CMK (cell line): Measurements from ENCODE around the gene ADAM29.
"Not testable (repeated sequence)": the region's sequence is repeated elsewhere in the genome, so short reads cannot be mapped to it uniquely, and the experiment has no call there.

Source experiments
- DNase-seq: peaks from one replicate; pipeline ENCODE4 v3.0.0-alpha.2; 2010; ENCODE audit warnings: low read depth

The ADAM29 gene

DNA sequence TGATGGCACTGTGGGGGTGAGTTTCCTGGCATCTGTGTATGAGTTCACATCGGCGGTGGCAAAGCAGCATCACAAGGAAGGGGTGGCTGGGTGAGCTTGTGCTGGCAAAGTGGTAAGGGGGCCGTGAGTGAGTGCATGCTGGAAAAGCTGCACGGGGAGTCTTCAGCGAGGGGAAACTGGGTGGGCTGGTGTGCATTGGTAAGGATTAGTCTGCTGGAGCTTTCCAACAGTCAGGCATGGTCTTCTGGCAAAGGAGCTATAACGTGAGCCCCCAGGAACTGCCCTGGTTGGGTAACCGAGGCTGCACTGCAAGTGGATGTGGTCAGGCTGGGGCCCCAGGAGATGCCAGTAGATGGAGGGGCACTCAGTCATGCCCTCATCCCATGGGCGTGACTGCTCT, 30.7 kb downstream of the ADAM29 start:
- DNase-seq = no peak

- no peak for DNase-seq
Measured at GRCh38 chr4:174972911-174973310, 54.8 kb downstream of the ADAM29 start.

GRCh38 chr4:174973336-174973735, 55.2 kb downstream of the ADAM29 start:
- DNase-seq = no peak

- no peak for DNase-seq
Measured at GRCh38 chr4:174983128-174983750, 65.1 kb downstream of the ADAM29 start.

DNA sequence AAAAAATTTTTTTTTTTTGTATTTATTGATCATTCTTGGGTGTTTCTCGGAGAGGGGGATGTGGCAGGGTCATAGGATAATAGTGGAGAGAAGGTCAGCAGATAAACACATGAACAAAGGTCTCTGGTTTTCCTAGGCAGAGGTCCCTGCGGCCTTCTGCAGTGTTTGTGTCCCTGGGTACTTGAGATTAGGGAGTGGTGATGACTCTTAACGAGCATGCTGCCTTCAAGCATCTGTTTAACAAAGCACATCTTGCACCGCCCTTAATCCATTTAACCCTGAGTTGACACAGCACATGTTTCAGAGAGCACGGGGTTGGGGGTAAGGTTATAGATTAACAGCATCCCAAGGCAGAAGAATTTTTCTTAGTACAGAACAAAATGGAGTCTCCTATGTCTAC, 65.7 kb downstream of the ADAM29 start:
- not testable (repeated sequence) for DNase-seq

DNA sequence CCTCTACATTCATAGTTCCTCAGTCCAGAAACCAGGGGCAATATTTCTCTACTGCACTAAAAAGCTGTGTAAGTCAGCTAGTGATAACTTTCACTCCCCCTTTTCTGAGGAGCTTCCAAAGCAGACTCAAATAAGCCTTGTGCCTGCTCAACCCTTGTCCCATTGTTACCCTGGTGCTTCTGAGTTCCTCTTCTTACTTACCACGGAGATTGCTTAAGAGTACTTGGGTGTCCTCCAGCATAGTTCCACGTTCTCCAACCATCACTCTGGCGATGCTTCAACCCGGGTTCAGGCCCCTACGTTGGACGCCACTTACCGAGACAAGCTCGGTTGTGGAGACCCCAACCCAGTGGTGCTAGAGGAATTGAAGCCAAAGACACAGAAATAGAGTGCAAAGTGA, 71.6 kb downstream of the ADAM29 start:
- no peak for DNase-seq

DNA sequence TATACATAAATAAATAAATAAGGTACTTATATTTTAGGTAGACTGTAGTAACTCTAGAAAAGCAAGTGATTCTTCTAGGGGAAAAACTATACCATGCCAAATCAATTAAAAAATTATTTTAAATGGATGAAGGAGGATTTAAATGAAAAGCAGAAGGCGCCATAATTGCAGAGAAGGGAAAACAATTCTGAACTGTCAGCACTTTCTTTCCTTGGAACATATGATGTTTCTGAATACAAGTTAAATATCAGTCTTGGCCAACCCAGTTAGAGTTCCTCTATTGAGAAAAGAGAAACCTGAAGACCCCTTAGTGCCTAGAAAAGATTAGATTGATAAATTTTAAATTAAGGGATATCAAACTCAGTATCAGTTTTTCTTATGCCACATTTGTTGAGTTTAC, 75.8 kb downstream of the ADAM29 start:
- DNase-seq = no peak

- no peak for DNase-seq
Measured at GRCh38 chr4:174996079-174996478, 77.9 kb downstream of the ADAM29 start.

DNA sequence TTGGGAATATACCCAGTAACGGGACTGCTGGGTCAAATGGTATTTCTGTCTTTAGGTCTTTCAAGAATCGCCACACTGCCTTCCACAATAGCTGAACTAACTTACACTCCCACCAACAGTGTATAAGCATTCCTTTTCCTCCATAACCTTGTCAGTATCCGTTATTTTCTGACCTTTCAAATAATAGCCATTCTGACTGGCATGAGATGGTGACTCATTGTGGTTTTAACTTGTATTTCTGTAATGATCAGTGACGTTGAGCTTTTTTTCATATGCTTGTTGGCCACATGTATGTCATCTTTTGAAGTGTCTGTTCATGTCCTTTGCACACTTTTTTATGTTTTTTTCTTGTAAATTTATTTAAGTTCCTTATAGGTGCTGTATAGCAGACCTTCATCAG, 81.2 kb downstream of the ADAM29 start:
- no peak for DNase-seq

GRCh38 chr4:175017751-175018150, 99.6 kb downstream of the ADAM29 start:
- no peak for DNase-seq

DNA sequence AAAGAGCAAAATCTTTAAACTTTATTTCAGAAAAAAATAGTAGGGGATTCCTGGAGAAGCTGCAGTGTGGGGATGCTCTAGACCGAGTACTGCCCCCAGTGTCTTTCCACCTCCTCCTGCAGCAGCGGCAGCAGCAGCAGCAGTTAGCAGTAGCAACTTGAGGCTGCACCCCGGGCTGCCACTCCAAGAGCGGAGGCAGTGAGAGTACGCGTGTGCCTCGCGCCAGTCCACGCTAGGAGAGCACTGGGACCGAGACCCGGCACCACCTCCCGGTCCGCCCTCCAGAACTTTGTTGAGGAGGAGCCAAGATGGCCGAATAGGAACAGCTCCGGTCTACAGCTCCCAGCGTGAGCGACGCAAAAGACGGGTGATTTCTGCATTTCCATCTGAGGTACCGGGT, 101.3 kb downstream of the ADAM29 start:
- DNase-seq = not testable (repeated sequence)
